Panc1 (cell line): ENCODE data around the gene CFAP119. TPM values are rescaled to one million over a fixed set of nuclear protein-coding genes. Genes with fewer than 3 reads are reported as not detected.

ENCODE experiments used
- ATAC-seq: fragments of 200-7000 bp; cut with Tn5 transposase; 2 replicates; pipeline ENCODE4 v1.9.1; 2020; ENCODE audit warnings: mild to moderate bottlenecking, moderate library complexity
- BruUV-seq: library from RNA; stranded (reverse); fragments of 400-500 nt; replicated peaks from 2 replicates; lab custom pipeline; 2021; lab: Mats Ljungman, UMichigan
- CTCF ChIA-PET: fragments of 300-600 bp; sonication (Branson Sonifier 250); formaldehyde crosslinking; loops from one replicate; lab custom pipeline; 2022; ENCODE audit warnings: antibody characterized with exemption; lab: Charles Lee
- POLR2A ChIA-PET: fragments of 300-600 bp; sonication (Branson Sonifier 250); formaldehyde crosslinking; loops from one replicate; lab custom pipeline; 2022; ENCODE audit warnings: antibody characterized with exemption; lab: Charles Lee
- DNase-seq: peaks from one replicate; pipeline ENCODE4 v3.0.0-alpha.2; 2010; ENCODE audit warnings: low read depth, low spot score
- H3K27ac ChIP-seq: 2 replicates; pipeline ENCODE4 v1.5.1; 2011; ENCODE audit warnings: mild to moderate bottlenecking, low read length, inconsistent platforms
- H3K27me3 ChIP-seq: fragments of 200-500 bp; sonication (Bioruptor generic); 2 replicates; pipeline ENCODE4 v1.6.0; 2014; ENCODE audit warnings: low read length, inconsistent platforms; ENCODE audit not compliant: control insufficient read depth, insufficient read depth
- H3K36me3 ChIP-seq: fragments of 200-500 bp; sonication (Bioruptor generic); 2 replicates; pipeline ENCODE4 v1.5.1; 2014; ENCODE audit warnings: inconsistent platforms, mild to moderate bottlenecking, low read length, moderate library complexity; ENCODE audit not compliant: control insufficient read depth, insufficient read depth
- H3K4me1 ChIP-seq: 2 replicates; pipeline ENCODE4 v1.5.1; 2011; ENCODE audit warnings: inconsistent platforms, mild to moderate bottlenecking, low read length, moderate library complexity; ENCODE audit not compliant: control insufficient read depth, insufficient read depth
- H3K4me3 ChIP-seq, 2 experiments: 2 replicates each; pipeline ENCODE4 v1.5.1; 2011 to 2012; ENCODE audit warnings: low read depth in 2 of 2, low read length in 2 of 2, mild to moderate bottlenecking in 2 of 2, inconsistent platforms in 1 of 2, moderate library complexity in 1 of 2
- H3K9me3 ChIP-seq: fragments of 200-500 bp; sonication (Bioruptor generic); 2 replicates; pipeline ENCODE4 v1.5.1; 2014; ENCODE audit warnings: low read depth, mild to moderate bottlenecking, inconsistent platforms, low read length, moderate library complexity; ENCODE audit not compliant: control insufficient read depth, insufficient read depth
- POLR2AphosphoS5 ChIP-seq: IDR thresholded peaks from 2 replicates; pipeline ENCODE4 v1.6.1; 2012; ENCODE audit warnings: mild to moderate bottlenecking, low read depth, low read length, moderate library complexity
- SIN3A ChIP-seq: IDR thresholded peaks from 2 replicates; pipeline ENCODE4 v1.6.1; 2012; ENCODE audit warnings: low read depth, mild to moderate bottlenecking, low read length, moderate library complexity, borderline replicate concordance; ENCODE audit not compliant: insufficient read depth
- TCF7L2 ChIP-seq: IDR thresholded peaks from 2 replicates; pipeline ENCODE4 v1.6.1; 2011; ENCODE audit warnings: mild to moderate bottlenecking, low read depth, low read length, inconsistent platforms
- in situ Hi-C: cut with HindIII; loops from 2 replicates; pipeline ENCODE4 v1.10.0; 2016; ENCODE audit warnings: low sequenced_read_pairs, low pct_unique_long_range_greater_than_20kb
- intact Hi-C: fragments of 100-400 bp; cut with micrococcal nuclease; formaldehyde crosslinking; loops from one replicate; pipeline ENCODE4 v1.10.0; 2022; ENCODE audit not compliant: unreplicated experiment
- total RNA-seq: library from RNA; stranded (reverse); gene quantifications from one replicate; pipeline ENCODE4 v1.2.1, GENCODE V29; 2021; ENCODE audit not compliant: unreplicated experiment
- TF ChIP-seq, protein P1 (sequence below), 2 experiments: IDR thresholded peaks; 2 replicates each; pipeline ENCODE4 v1.6.1; 2011 to 2012; ENCODE audit warnings: low read depth in 2 of 2, control low read depth in 1 of 2, low read length in 1 of 2, mild to moderate bottlenecking in 1 of 2, moderate library complexity in 1 of 2; ENCODE audit not compliant: insufficient read depth in 1 of 2
- TF ChIP-seq, protein P2 (sequence below): fragments of 450-650 bp; IDR thresholded peaks from 2 replicates; pipeline ENCODE4 v1.5.1; 2017; ENCODE audit warnings: mild to moderate bottlenecking

Gene CFAP119
- total RNA-seq, 1 experiment from 2014 or later: 21.0 TPM

- H3K9me3 ChIP-seq: no peaks in the 10 kb centered on the region
- ChIA-PET POLR2A (interaction anchor here (0.6 to 0.8 kb wide), 4 partner anchors 18 to 96 kb away, joined by 3 to 17 read pairs (median 4); partner anchors contain the start of gene ZNF629), CTCF (interaction anchor here (0.6 to 1.2 kb wide), 2 partner anchors 10 to 128 kb away, joined by 4 to 5 read pairs; no protein-coding TSS in a partner anchor)
- intact Hi-C loops: no loop called here
- DNase-seq (no peak), ATAC-seq (peak; percentile 44)
- H3K4me1 ChIP-seq: peaks cover 9% of the 10 kb centered on the region; the same call in 1 of the 2 replicates
- in situ Hi-C loops: no loop called here
- no TSS peak for BruUV-seq
- H3K4me3 ChIP-seq: peak overlapping the region; percentile 57 to 75
- no peaks in the 10 kb centered on the region for H3K36me3 ChIP-seq
- TF ChIP-seq SIN3A (no peak), POLR2AphosphoS5 (no peak), TCF7L2 (no peak)
- TF ChIP-seq, protein P1, sequence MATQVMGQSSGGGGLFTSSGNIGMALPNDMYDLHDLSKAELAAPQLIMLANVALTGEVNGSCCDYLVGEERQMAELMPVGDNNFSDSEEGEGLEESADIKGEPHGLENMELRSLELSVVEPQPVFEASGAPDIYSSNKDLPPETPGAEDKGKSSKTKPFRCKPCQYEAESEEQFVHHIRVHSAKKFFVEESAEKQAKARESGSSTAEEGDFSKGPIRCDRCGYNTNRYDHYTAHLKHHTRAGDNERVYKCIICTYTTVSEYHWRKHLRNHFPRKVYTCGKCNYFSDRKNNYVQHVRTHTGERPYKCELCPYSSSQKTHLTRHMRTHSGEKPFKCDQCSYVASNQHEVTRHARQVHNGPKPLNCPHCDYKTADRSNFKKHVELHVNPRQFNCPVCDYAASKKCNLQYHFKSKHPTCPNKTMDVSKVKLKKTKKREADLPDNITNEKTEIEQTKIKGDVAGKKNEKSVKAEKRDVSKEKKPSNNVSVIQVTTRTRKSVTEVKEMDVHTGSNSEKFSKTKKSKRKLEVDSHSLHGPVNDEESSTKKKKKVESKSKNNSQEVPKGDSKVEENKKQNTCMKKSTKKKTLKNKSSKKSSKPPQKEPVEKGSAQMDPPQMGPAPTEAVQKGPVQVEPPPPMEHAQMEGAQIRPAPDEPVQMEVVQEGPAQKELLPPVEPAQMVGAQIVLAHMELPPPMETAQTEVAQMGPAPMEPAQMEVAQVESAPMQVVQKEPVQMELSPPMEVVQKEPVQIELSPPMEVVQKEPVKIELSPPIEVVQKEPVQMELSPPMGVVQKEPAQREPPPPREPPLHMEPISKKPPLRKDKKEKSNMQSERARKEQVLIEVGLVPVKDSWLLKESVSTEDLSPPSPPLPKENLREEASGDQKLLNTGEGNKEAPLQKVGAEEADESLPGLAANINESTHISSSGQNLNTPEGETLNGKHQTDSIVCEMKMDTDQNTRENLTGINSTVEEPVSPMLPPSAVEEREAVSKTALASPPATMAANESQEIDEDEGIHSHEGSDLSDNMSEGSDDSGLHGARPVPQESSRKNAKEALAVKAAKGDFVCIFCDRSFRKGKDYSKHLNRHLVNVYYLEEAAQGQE (IDR thresholded peaks at IDR 0.05; ENCODE audit: insufficient read depth in 1 of 2, low read depth in 2 of 2, low read length in 1 of 2): no peak
- TF ChIP-seq, protein P2, sequence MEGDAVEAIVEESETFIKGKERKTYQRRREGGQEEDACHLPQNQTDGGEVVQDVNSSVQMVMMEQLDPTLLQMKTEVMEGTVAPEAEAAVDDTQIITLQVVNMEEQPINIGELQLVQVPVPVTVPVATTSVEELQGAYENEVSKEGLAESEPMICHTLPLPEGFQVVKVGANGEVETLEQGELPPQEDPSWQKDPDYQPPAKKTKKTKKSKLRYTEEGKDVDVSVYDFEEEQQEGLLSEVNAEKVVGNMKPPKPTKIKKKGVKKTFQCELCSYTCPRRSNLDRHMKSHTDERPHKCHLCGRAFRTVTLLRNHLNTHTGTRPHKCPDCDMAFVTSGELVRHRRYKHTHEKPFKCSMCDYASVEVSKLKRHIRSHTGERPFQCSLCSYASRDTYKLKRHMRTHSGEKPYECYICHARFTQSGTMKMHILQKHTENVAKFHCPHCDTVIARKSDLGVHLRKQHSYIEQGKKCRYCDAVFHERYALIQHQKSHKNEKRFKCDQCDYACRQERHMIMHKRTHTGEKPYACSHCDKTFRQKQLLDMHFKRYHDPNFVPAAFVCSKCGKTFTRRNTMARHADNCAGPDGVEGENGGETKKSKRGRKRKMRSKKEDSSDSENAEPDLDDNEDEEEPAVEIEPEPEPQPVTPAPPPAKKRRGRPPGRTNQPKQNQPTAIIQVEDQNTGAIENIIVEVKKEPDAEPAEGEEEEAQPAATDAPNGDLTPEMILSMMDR: no peak
- peak overlapping the region; percentile 89 for H3K27ac ChIP-seq
- H3K27me3 ChIP-seq: no peaks in the 10 kb centered on the region
Measured at GRCh38 chr16:30805056-30805369, 43.2 kb upstream of the CFAP119 start.

DNA sequence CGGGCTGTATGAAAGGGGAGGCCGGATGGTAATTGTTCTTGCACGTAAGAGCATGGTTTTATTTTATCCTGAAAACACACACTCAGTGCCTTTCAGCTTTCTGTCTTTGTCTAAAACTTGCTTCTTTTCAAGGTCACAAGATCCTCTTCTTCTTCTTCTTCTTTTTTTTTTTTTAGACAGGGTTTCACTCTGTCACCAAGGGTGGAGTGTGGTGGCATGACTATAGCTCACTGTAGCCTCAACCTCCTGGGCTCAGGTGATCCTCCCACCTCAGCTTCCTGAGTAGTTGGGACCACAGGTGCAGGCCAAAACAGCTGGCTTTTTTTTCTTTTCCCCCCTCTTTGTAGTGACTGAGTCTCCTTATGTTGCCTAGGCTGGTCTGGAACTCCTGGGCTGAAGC, 41.1 kb upstream of the CFAP119 start:
- Histone ChIP-seq H3K9me3 (no peaks in the 10 kb centered on the region), H3K4me1 (peaks cover 9% of the 10 kb centered on the region; the same call in 1 of the 2 replicates), H3K27ac (no peak overlapping the region), H3K27me3 (no peaks in the 10 kb centered on the region), H3K36me3 (no peaks in the 10 kb centered on the region), H3K4me3 (no peak overlapping the region)
- in situ Hi-C loops: no loop called here
- TF ChIP-seq TCF7L2: no peak
- no peak for TF ChIP-seq POLR2AphosphoS5
- TF ChIP-seq, protein P2: no peak
- TF ChIP-seq, protein P1 (IDR thresholded peaks at IDR 0.05; ENCODE audit: insufficient read depth in 1 of 2, low read depth in 2 of 2, low read length in 1 of 2): no peak
- no peak for TF ChIP-seq SIN3A
- DNase-seq: no peak
- intact Hi-C loops: no loop called here
- ChIA-PET POLR2A (no interaction called here), CTCF (interaction anchor here (0.6 kb wide), 1 partner anchor 42 kb away, joined by 3 read pairs; no protein-coding TSS in a partner anchor)
- ATAC-seq: no peak
- BruUV-seq: no TSS peak
